Caki2 (cell line): ENCODE results near the gene NQO2. TPM values are rescaled to one million over a fixed set of nuclear protein-coding genes. Genes with fewer than 3 reads are reported as not detected.

ENCODE experiments used
- DNase-seq: peaks from one replicate; pipeline ENCODE4 v3.0.0-alpha.2; 2015; ENCODE audit warnings: low read depth
- in situ Hi-C: cut with HindIII; loops from 2 replicates; pipeline ENCODE4 v1.10.0; 2016; ENCODE audit warnings: low sequenced_read_pairs, low pct_unique_long_range_greater_than_20kb, mixed read lengths
- total RNA-seq: library from RNA; depleted of rRNA; stranded (reverse); fragments of >200 nt; shearing (Covaris generic); gene quantifications from 2 replicates; pipeline ENCODE4 v1.2.3, GENCODE V29; 2014; ENCODE audit warnings: low replicate concordance; rRNA removed

The NQO2 gene, protein sequence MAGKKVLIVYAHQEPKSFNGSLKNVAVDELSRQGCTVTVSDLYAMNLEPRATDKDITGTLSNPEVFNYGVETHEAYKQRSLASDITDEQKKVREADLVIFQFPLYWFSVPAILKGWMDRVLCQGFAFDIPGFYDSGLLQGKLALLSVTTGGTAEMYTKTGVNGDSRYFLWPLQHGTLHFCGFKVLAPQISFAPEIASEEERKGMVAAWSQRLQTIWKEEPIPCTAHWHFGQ
- 68.5 and 87.8 TPM in 2 replicates for total RNA-seq

- in situ Hi-C loops = no loop called here
These were observed at the start of gene NQO2 for GRCh38 chr6:2999618-3000557. TSS of gene NQO2 (plus strand) at chr6:2999894. CDS start at chr6:3006553, 6,659 bp downstream.

GRCh38 chr6:2950713-2951112 is 49.0 kb upstream of the NQO2 start:
- in situ Hi-C loops = no loop called here
- DNase-seq = no peak

More at GRCh38 chr6:2999618-3000557, at the start of gene NQO2:
- peak; percentile 78 for DNase-seq

- in situ Hi-C loops = no loop called here
- no peak for DNase-seq
These were observed 48.0 kb upstream of the NQO2 start for GRCh38 chr6:2951728-2952127.

DNA sequence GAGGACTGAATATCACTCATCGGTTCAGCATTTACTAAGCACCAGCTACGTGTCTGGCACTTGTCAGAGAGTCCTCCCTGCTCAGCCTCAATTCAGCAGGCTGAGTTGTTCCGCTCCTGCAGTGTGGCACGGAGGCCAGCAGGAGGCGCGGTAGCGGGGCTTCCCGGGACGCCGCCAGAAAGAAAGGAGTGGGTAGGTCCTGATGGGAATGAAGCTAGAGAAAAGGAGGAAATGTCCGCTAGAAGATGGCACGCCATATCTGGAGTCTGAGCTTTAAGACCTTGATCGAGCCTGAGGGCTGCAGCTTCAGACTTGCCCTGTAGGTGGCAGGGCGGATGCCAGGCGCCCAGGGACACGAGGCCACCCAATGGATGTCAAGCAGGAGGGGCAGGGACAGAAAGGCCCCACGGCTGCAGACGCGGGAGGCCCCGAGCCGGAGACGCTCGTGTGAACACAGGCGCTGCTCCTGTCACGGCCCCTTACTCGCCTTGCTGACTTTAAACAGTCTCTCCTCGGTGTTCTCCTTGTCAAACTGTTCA is 47.1 kb upstream of the NQO2 start:
- DNase-seq = peak; percentile 97
- in situ Hi-C loops = no loop called here

DNA sequence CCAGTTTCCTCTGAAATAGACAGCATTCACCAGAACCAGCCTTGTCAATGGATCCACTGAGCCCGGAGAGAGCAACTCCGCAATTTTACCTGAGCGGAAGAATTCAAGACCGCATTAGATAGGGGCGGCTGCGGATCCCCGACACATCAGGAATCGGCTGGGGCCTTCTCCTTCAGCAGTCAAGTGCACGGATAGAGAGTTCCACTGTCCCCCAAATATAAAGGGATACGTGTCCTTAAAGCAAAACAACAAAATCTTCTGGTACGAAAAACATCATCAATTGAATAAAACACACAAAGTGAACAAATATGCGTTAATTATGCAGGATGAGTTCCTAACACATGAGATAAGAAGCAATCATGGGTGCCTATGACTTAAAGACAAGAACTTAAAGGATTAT is 46.6 kb upstream of the NQO2 start:
- in situ Hi-C loops = no loop called here
- DNase-seq = no peak

DNA sequence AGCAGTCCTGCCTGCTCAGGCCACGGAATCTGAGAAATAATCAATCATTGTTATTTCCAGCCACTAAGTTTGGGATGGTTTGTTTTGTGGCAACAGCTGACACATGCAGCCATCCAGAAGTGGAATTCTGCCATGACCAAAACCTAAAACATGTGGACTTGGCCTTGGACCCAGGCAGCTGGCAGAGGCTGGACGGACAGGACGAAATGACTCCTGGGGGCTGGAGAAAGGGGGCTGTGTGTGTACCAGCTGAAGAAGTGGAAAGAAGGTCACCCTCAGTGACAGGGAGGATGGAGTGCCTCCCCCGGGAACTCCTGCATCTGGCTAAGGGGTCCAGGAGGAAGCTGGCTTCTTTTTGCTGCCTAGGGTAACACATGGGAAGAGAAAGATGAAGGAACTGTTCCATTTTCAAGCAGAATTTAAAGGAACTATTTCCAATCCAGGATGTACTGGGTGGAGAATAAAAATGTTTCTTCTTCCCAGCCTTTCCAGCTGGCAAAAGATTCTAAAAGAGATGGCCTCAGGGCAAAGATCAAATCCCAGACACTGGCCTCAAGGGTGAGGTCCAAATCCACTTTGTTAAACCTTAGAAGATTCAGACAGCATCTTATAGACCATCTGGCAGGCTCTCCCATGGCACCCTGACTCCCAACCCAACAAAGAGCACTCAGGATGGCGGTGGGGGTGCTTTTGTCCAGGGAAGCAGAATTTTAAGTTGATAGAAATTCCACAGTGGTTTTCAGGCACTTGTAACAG is 42.6 kb upstream of the NQO2 start:
- no peak for DNase-seq
- in situ Hi-C loops = no loop called here

DNA sequence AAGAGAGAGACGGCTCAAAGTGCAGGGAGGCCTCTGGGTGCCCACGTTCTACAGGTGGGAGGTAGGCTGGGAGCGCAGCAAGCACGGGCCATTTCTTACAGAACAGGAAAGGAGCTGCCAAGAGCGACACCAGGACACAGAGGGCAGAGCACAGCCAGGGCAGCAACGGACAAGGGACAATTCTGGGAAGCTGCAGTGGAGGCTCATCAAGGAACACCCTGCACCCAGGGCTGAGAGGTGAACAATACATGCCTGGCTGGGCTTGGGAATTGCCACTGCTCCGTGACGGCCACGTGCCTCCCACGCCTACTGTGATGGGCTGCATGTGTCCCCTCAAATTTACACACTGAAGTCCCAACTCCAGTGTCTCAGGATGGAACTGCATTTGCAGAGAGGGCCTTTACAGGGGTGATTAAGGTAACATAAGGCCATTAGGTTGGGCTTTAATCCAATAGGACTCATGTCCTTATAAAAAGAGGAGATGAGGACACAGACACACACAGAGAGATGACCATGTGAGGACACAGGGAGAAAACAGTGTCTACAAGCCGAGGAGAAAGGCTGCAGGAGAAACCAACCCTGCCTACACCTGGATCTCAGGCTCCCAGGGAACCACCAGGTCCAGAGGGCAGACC is 41.9 kb upstream of the NQO2 start:
- DNase-seq = no peak
- in situ Hi-C loops = no loop called here

GRCh38 chr6:2958331-2958711 is 41.4 kb upstream of the NQO2 start:
- no peak for DNase-seq

GRCh38 chr6:2958776-2959175 is 40.9 kb upstream of the NQO2 start:
- DNase-seq = no peak
- in situ Hi-C loops = no loop called here

More at GRCh38 chr6:2958331-2958711, 41.4 kb upstream of the NQO2 start:
- in situ Hi-C loops = no loop called here

- DNase-seq = peak; percentile 61
These were observed 39.6 kb upstream of the NQO2 start for GRCh38 chr6:2959909-2960719.

GRCh38 chr6:2960935-2961334 is 38.8 kb upstream of the NQO2 start:
- in situ Hi-C loops = no loop called here
- DNase-seq = no peak

More at GRCh38 chr6:2959909-2960719, 39.6 kb upstream of the NQO2 start:
- in situ Hi-C loops = no loop called here

DNA sequence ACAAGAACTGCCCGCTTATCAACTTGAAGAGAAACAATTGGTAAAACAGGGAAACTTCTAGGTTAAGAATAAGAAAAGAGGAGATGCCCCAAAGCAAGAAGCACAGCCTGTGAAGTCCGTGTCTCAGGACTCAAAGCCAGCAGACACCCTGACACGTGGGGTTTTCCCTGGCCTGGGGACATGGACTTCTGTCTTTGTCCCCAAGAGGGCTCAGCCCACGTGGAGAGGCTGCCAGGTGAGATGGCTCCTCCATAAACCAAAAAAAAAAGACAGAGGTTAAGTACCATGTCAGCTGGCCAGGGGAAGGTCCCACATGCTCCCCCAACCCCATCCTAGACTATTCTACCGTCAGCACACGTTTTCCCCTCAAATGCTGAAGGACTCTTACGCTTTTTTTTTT is 38.2 kb upstream of the NQO2 start:
- in situ Hi-C loops = no loop called here
- no peak for DNase-seq

DNA sequence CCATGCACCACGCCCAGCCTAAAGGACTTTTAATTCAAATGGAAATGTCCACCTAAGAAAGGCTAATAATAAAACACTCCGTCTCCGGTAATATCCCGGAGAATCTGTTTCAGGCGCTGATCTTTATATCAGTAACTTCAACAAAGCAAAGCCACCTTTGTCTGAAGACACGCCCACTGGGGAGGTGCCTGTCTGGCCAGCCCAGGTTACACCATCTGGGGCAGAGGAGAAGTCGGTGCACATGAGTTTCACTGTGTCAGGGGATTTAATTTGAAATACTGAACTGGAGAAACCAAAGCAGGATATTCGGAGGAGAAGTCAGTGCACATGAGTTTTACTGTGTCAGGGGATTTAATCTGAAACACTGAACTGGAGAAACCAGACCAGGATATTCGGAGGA is 37.7 kb upstream of the NQO2 start:
- no peak for DNase-seq
- in situ Hi-C loops = no loop called here

DNA sequence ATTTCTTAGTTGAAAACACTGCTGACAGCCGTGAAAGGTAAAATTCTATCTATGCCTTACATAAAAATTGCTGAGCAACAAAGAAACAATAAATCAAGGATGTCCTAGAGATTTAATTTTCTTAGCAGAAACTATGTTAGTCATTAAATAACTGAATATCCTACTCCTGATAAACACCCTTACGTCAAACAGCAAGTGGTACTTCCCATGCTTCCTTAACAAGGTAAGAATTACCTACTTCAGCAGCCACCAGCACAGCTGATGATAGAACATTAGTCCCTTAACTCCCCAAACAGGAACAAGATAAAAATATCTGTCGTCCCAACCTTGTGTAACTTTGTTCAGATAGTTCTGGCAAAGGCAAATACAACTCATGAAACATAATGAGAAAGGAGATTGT is 37.1 kb upstream of the NQO2 start:
- no peak for DNase-seq

GRCh38 chr6:2963756-2964155 is 35.9 kb upstream of the NQO2 start:
- DNase-seq = no peak
- in situ Hi-C loops = no loop called here

More for the DNA sequence above, 37.1 kb upstream of the NQO2 start:
- in situ Hi-C loops = no loop called here

- in situ Hi-C loops = no loop called here
- DNase-seq = no peak
These were observed 34.7 kb upstream of the NQO2 start for GRCh38 chr6:2964793-2965505.

- in situ Hi-C loops = no loop called here
- no peak for DNase-seq
These were observed 33.3 kb upstream of the NQO2 start for GRCh38 chr6:2966347-2966746.
